K562 (cell line): ENCODE data around the gene RAB6A. TPM values are rescaled to one million over a fixed set of nuclear protein-coding genes. Genes with fewer than 3 reads are reported as not detected.

ENCODE experiments used
- ATAC-seq: fragments of 200-7000 bp; cut with Tn5 transposase; 3 replicates; pipeline ENCODE4 v1.9.1; 2020; ENCODE audit warnings: moderate library complexity
- BruUV-seq: library from RNA; stranded (reverse); fragments of 400-500 nt; replicated peaks from 2 replicates; lab custom pipeline; 2021; lab: Mats Ljungman, UMichigan
- CTCF ChIA-PET: fragments of 300-600 bp; formaldehyde crosslinking; extraction: SDS; loops from one replicate; lab custom pipeline; 2021; ENCODE audit warnings: low intra/inter-chr PET ratio; lab: Yijun Ruan, JAX
- POLR2A ChIA-PET: fragments of 300-600, 350-650 bp; sonication (Branson Sonifier 250); formaldehyde crosslinking; extraction: SDS; loops from one replicate; lab custom pipeline; 2021; ENCODE audit warnings: antibody characterized with exemption, inconsistent platforms; lab: Yijun Ruan, JAX
- DNase-seq, 4 experiments: peaks; one replicate each; pipeline versions ENCODE4 v3.0.0 to v3.0.0-alpha.2; 2011 to 2018; ENCODE audit warnings: low spot score in 3 of 4, mixed read lengths in 3 of 4; ENCODE audit errors: extremely low read depth in 1 of 4
- FAIRE-seq: peaks from 2 replicates; lab custom pipeline; 2011; peaks lifted over from hg19 to GRCh38; lab: Jason Lieb, UNC
- H2AFZ ChIP-seq: 2 replicates; pipeline ENCODE4 v1.6.0; 2011; ENCODE audit warnings: low read depth, low read length, control low read depth, inconsistent platforms
- H3K27ac ChIP-seq: fragments of 200-600 bp; 3 replicates; pipeline ENCODE4 v1.8.0; 2011; ENCODE audit warnings: low read depth, mild to moderate bottlenecking, control low read depth, inconsistent platforms, low read length, moderate library complexity, mixed read lengths; ENCODE audit errors: extremely low read depth
- H3K27me3 ChIP-seq, 2 experiments: fragments of 300-600 bp in 1 of 2; 2 replicates in 1 of 2; 3 replicates in 1 of 2; pipeline versions ENCODE4 v1.6.0 to v1.8.0; 2011; ENCODE audit warnings: inconsistent platforms in 2 of 2, low read length in 2 of 2, mild to moderate bottlenecking in 1 of 2, mixed read lengths in 1 of 2, moderate library complexity in 1 of 2; ENCODE audit not compliant: control insufficient read depth in 2 of 2, insufficient read depth in 2 of 2
- H3K36me3 ChIP-seq: fragments of 300-600 bp; 3 replicates; pipeline ENCODE4 v1.8.0; 2011; ENCODE audit warnings: mild to moderate bottlenecking, low read length, inconsistent platforms; ENCODE audit not compliant: control insufficient read depth, insufficient read depth
- H3K4me1 ChIP-seq, 2 experiments: fragments of 200-600 bp in 1 of 2; replicated peaks in 1 of 2; 2 replicates in 1 of 2; 3 replicates in 1 of 2; pipeline versions ENCODE4 v1.5.1 to v1.8.0; 2011; ENCODE audit warnings: inconsistent platforms in 2 of 2, low read length in 2 of 2, mild to moderate bottlenecking in 1 of 2, mixed read lengths in 1 of 2, moderate library complexity in 1 of 2; ENCODE audit not compliant: control insufficient read depth in 2 of 2, insufficient read depth in 2 of 2
- H3K4me2 ChIP-seq: 2 replicates; pipeline ENCODE4 v1.6.1; 2011; ENCODE audit warnings: low read length, control low read depth, inconsistent platforms, mixed read lengths; ENCODE audit not compliant: insufficient read depth
- H3K4me3 ChIP-seq: fragments of 200-600 bp; sonication (generic), shearing (Covaris generic); 2 replicates; pipeline ENCODE4 v1.5.1; 2016; ENCODE audit warnings: control low read depth, inconsistent platforms
- H3K79me2 ChIP-seq: fragments of 200-600 bp; 3 replicates; pipeline ENCODE4 v1.8.0; 2011; ENCODE audit warnings: low read length, inconsistent platforms; ENCODE audit not compliant: control insufficient read depth, insufficient read depth
- H3K9ac ChIP-seq, 2 experiments: 2 replicates each; pipeline versions ENCODE4 v1.6.0 to v1.6.1; 2011; ENCODE audit warnings: low read depth in 2 of 2, low read length in 2 of 2, control low read depth in 1 of 2, inconsistent platforms in 1 of 2, mild to moderate bottlenecking in 1 of 2, mixed read lengths in 1 of 2; ENCODE audit not compliant: insufficient read depth in 1 of 2
- H3K9me1 ChIP-seq: one replicate; pipeline ENCODE4 v1.6.0; 2011; ENCODE audit warnings: inconsistent platforms, mild to moderate bottlenecking, low read length, moderate library complexity; ENCODE audit not compliant: control insufficient read depth, insufficient read depth
- H3K9me3 ChIP-seq: replicated peaks from 2 replicates; pipeline ENCODE4 v1.5.1; 2011; ENCODE audit warnings: low read depth, low read length, inconsistent platforms; ENCODE audit not compliant: control insufficient read depth, insufficient read depth
- H4K20me1 ChIP-seq: replicated peaks from 2 replicates; pipeline ENCODE4 v1.6.1; 2011; ENCODE audit warnings: low read length, inconsistent platforms, mixed read lengths; ENCODE audit not compliant: control insufficient read depth, insufficient read depth
- DACH1 ChIP-seq: fragments of 450-650 bp; IDR thresholded peaks from 2 replicates; pipeline ENCODE4 v1.6.1; 2018; ENCODE audit not compliant: partially characterized antibody
- FOXK2 ChIP-seq, 2 experiments: fragments of 450-650 bp; IDR thresholded peaks in 1 of 2; conservative IDR thresholded peaks in 1 of 2; 2 replicates each; pipeline ENCODE4 v1.6.1; 2016; ENCODE audit warnings: low read depth in 2 of 2, mild to moderate bottlenecking in 1 of 2
- NBN ChIP-seq: fragments of 450-650 bp; IDR thresholded peaks from 2 replicates; pipeline ENCODE4 v1.6.1; 2016; ENCODE audit warnings: low read depth, mild to moderate bottlenecking
- NCOA4 ChIP-seq: fragments of 450-650 bp; IDR thresholded peaks from 2 replicates; pipeline ENCODE4 v1.6.1; 2018; ENCODE audit warnings: mild to moderate bottlenecking; ENCODE audit not compliant: partially characterized antibody
- SLC30A9 ChIP-seq: fragments of 250-450 bp; sonication (Bioruptor Pico); IDR thresholded peaks from 2 replicates; pipeline ENCODE4 v1.8.0; 2022; ENCODE audit warnings: mild to moderate bottlenecking, moderate library complexity
- TAF9B ChIP-seq: fragments of 450-650 bp; IDR thresholded peaks from 2 replicates; pipeline ENCODE4 v1.6.1; 2018; ENCODE audit warnings: mild to moderate bottlenecking; ENCODE audit not compliant: partially characterized antibody
- TFAM ChIP-seq: fragments of 250-450 bp; sonication (Bioruptor Pico); conservative IDR thresholded peaks from 2 replicates; pipeline ENCODE4 v1.5.0; 2021; ENCODE audit warnings: mild to moderate bottlenecking, moderate library complexity
- TFAP4 ChIP-seq: sonication (generic); formaldehyde crosslinking; IDR thresholded peaks from 2 replicates; pipeline ENCODE4 v1.8.0; 2022; ENCODE audit warnings: missing genetic modification reagents, mild to moderate bottlenecking, moderate library complexity, borderline replicate concordance
- ZFP1 ChIP-seq: fragments of 450-650 bp; formaldehyde crosslinking; IDR thresholded peaks from 2 replicates; pipeline ENCODE4 v1.4.0; 2020; ENCODE audit warnings: mild to moderate bottlenecking, mixed read lengths
- ZHX1 ChIP-seq: fragments of 150-350 bp; conservative IDR thresholded peaks from 2 replicates; pipeline ENCODE4 v1.6.1; 2014; ENCODE audit warnings: low read length
- WGBS: fragments of 100-300 bp; shearing (Covaris generic); methylation state at CpG from one replicate; pipeline ENCODE4 v1.1.6; 2016; ENCODE audit warnings: low coverage, mixed read lengths; ENCODE audit not compliant: insufficient coverage; ENCODE audit errors: missing lambda C conversion rate; 5-methylcytosine and 5-hydroxymethylcytosine counted together
- in situ Hi-C: fragments of 300-500 bp; cut with MboI; formaldehyde crosslinking; loops from 4 replicates; pipeline ENCODE4 v1.15.0; 2018; ENCODE audit warnings: inconsistent platforms, mixed read lengths
- intact Hi-C: fragments of 100-400 bp; cut with micrococcal nuclease; formaldehyde crosslinking; loops from 2 replicates; pipeline ENCODE4 v1.14.2; 2022
- polyA plus RNA-seq, 8 experiments: library from polyadenylated mRNA; depleted of rRNA in 4 of 8; stranded (reverse) in 5 of 8; unstranded in 3 of 8; fragments of >200 nt; fragmentation: Nextera tagmentation in 2 of 8; fragmentation: Illumina TruSeq in 1 of 8; extraction: Ambion mirVana in 2 of 8; extraction: Trizol in 1 of 8; gene quantifications; 2 replicates each; pipeline versions ENCODE4 v1.2.1 to v1.2.3, GENCODE V29; 2011 to 2014; ENCODE audit warnings: inconsistent platforms in 1 of 8, missing spikeins in 1 of 8
- total RNA-seq, 7 experiments: library from RNA; depleted of rRNA in 6 of 7; stranded (reverse); fragments of >200 nt in 6 of 7; fragmentation: Illumina TruSeq in 2 of 7; extraction: Trizol in 2 of 7; gene quantifications; 2 replicates each; pipeline versions ENCODE4 v1.2.1 to v1.2.3, GENCODE V29; 2011 to 2021; ENCODE audit warnings: low replicate concordance in 1 of 7

The RAB6A gene
- total and polyA plus RNA-seq, 9 of the 15 experiments (the other 6 are each of a cell fraction or from before 2014, with no cell fraction given): 14.0 to 95.3 (median 45.4) TPM

GRCh38 chr11:73653996-73654395 is 106.9 kb downstream of the RAB6A start:
- BruUV-seq: no TSS peak
- CTCF ChIA-PET: no interaction called here
- Histone ChIP-seq H3K27me3 (peaks cover 16 to 51% of the 10 kb centered on the region in 2 experiments), H4K20me1 (no peaks in the 10 kb centered on the region), H3K27ac (no peak overlapping the region), H3K36me3 (no peaks in the 10 kb centered on the region), H3K4me1 (peaks cover 0 to under 1% of the 10 kb centered on the region in 2 experiments; a peak in 1 of 5 replicates), H3K9me3 (no peaks in the 10 kb centered on the region), H2AFZ (no peak overlapping the region), H3K79me2 (no peaks in the 10 kb centered on the region), H3K9ac (no peak overlapping the region), H3K4me2 (no peak overlapping the region), H3K9me1 (no peaks in the 10 kb centered on the region), H3K4me3 (no peak overlapping the region)
- POLR2A ChIA-PET: interaction anchor here (0.6 kb wide), 3 partner anchors 25 to 214 kb away, joined by 3 to 4 read pairs (median 3); no protein-coding TSS in a partner anchor
- intact Hi-C loops: no loop called here
- in situ Hi-C loops: no loop called here
- FAIRE-seq (no peak), ATAC-seq (no peak), DNase-seq (no peak)
- WGBS: 10% methylated on average over 5 of the region's 5 CpGs
- TF ChIP-seq TAF9B (no peak), ZFP1 (CRISPR knock-in tag) (no peak), SLC30A9 (CRISPR knock-in tag) (no peak), FOXK2 (conservative IDR thresholded peaks at IDR 0.05 in 1 of 2, IDR thresholded peaks at IDR 0.05 in 1 of 2; ENCODE audit: low read depth in 2 of 2) (no peak), TFAP4 (CRISPR knock-in tag) (no peak), NBN (no peak), ZHX1 (no peak), NCOA4 (no peak), DACH1 (no peak), TFAM (CRISPR knock-in tag) (no peak)
